HG02973 (cell line): Measurements from ENCODE around the gene MTHFD2L.
A peak's percentile ranks its signal among the peaks of the same experiment; 100 is the strongest.

Experiments
- ATAC-seq: cut with Tn5 transposase; IDR thresholded peaks from one replicate; pipeline ENCODE4 v1.9.1; 2021; ENCODE audit warnings: moderate library complexity; ENCODE audit not compliant: unreplicated experiment

Gene MTHFD2L

GRCh38 chr4:74294681-74295080 is 136.8 kb downstream of the MTHFD2L start:
- ATAC-seq = no peak

DNA sequence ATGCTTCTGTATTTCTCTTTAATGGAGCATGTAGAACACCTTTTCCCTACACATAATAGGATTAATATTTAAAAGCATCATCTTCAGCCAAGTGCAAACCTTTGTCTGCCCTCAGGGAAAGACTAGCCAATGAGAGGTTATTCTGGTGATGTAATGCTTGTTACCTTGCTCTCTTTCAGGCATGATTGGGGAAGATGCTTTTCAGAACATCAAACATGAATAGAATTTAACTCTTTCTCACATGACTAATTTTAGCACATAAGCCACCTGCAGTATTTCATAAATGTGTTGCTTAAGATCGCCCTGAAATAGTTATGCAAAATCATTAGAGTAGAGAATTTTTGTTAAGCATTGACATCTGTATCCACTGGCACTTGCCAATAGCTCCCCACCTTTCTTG is 139.6 kb downstream of the MTHFD2L start:
- no peak for ATAC-seq

GRCh38 chr4:74304095-74304625 is 146.2 kb downstream of the MTHFD2L start:
- no peak for ATAC-seq

DNA sequence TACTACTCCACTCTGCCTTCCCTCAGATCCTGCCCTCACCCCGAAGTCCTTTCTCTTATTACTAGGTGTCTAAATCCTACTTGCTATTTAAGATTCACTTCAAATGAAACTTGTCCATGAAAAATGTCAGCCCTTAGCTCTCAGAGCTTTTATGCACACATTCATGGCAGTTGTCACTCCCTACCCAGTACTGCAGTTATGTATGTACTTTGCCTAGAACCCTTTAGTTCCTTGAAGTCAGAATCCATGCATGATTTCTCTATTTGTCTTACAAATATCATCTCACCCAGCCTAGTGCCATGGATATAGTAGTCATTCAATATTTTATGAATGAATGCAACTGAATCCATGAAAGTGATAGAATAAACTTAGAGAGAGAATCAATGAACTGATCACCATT is 147.1 kb downstream of the MTHFD2L start:
- ATAC-seq = no peak

DNA sequence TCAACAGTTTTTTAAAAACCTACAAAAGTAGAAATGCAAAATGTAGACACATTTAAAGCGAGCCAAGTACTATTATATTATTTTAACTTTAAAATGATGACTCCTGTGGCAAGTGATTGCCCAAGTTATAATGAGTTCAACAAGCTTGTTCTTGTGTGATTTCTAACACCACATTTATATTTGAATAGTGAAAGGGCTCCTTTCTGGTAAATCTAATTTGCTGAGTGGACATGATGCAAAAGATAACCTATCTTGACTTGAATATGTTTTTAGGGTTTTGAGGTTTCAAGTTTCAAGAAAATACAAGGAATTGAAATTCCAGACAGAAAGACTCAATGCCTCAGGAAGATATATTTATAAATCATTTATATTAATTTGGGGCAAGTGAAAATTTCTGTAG is 149.3 kb downstream of the MTHFD2L start:
- no peak for ATAC-seq

GRCh38 chr4:74308215-74308614 is 150.3 kb downstream of the MTHFD2L start, which contains the start of gene EPGN:
Gene EPGN, plus strand, starts transcription at chr4:74308470. Its CDS starts 64 bp downstream, at chr4:74308534.
- no peak for ATAC-seq

DNA sequence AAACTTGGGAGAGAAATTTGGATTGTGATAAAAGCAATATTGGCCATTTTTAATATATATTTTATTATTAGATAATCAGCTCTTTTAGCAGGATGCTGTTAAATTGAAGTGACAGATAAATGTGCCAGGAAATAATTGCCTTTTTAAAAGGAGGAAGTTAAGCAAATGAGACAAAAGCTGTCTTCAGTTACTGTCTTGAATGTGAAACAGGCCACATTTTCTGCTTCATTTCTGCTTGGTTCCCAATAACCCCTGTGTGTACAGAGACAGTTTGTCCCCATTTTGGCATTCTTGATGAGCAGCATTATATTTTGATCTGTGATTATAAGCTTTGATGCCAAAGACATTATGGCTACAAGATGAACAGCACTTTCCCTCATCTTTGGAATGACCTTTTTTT is 151.3 kb downstream of the MTHFD2L start:
- no peak for ATAC-seq

- ATAC-seq = no peak
These were observed 153.9 kb downstream of the MTHFD2L start for GRCh38 chr4:74311696-74312313.

DNA sequence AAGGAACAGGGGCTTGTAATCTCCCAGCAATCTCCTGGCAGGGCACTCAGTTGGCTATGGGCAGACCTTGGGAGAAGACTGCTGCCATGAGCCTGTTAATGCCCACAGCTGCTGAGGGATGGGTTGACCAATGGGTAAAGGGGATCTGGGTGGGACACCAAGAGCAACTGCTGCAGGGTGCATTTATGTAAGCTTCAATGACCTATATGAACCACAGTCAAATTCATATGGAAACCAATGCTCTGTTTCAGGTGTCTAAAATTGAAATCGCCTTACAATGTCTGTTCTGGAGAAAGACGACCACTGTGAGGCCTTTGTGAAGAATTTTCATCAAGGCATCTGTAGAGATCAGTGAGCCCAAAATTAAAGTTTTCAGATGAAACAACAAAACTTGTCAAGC is 156.4 kb downstream of the MTHFD2L start:
- no peak for ATAC-seq

- ATAC-seq = no peak
These were observed 157.0 kb downstream of the MTHFD2L start for GRCh38 chr4:74314944-74315343.

- ATAC-seq = no peak
These were observed 157.5 kb downstream of the MTHFD2L start for GRCh38 chr4:74315376-74315775.

- no peak for ATAC-seq
These were observed 158.5 kb downstream of the MTHFD2L start for GRCh38 chr4:74316397-74316796.

DNA sequence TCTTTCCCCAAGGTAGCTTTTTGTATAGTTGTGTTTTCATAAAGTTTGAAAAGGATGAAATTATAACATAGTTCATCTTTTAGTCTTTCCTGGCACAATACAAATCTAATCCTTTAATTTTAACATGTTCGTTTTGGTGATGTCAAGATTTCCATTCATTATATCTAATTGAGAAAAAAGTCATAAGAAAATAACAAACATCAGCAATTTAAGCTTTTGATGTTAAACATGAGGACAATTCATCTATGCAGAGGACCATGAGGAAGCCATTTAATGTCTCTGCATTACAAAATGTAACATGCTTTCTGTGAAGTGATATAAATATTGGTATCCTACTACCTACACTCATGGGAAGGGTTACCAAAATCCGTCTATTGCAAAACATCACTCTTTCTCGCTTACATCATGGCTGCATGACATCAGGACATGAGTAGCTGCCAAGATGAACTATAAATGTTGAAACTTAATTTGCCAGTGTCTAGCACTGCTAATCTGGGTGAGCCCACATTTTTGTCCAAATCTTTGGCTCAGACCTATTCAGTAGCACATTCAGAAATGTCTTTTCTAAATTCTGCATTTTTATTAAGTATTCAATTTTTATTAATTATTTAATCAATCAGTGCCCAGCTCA is 159.8 kb downstream of the MTHFD2L start:
- ATAC-seq = no peak

DNA sequence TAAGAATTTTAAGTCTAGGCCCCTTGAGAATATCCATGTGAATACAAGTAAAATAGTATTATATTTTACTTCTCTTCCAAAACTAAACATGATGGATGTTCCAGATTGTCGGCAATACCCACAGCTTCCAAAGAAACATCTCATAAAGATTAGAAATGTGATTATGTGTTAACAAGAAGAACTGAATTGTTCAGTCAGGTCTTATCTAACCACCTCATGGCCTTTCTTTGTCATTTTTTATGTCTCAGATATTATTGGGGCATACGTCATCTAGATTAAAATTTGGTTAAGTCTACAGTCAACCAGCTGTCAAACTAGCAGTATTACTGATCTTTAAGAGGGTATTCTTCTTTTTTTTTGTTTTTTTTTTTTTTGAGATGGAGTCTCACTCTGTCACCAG is 160.4 kb downstream of the MTHFD2L start:
- ATAC-seq = no peak

- ATAC-seq = no peak
These were observed 161.6 kb downstream of the MTHFD2L start for GRCh38 chr4:74319470-74319869.

DNA sequence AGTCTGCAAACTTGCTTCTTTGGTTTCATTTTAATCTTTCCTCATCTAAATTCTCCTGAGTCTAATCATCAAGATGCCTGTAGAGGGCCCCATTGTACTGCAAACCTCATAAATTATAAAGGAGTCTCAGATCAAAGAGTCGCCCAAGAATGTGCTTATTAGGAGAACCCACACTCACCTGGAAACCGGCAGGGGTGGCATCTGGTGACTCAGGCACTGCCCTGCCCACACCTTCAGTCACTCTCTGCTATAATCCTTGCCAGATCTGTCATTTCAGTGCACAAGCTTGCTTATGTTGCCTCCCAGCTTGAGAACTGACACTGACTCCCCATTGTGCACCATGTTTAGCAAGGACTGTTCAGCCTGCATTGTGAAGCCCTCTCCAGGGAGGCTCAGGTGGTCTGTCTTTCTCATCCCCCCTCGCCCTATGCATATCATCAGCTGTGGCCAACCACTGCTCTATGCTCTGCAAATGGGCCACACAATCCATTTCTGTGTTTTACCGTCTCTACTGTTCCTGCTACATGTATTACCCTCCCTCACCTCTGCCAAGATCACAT is 162.7 kb downstream of the MTHFD2L start:
- ATAC-seq = peak; percentile 75

GRCh38 chr4:74322301-74322700 is 164.4 kb downstream of the MTHFD2L start:
- ATAC-seq = no peak

DNA sequence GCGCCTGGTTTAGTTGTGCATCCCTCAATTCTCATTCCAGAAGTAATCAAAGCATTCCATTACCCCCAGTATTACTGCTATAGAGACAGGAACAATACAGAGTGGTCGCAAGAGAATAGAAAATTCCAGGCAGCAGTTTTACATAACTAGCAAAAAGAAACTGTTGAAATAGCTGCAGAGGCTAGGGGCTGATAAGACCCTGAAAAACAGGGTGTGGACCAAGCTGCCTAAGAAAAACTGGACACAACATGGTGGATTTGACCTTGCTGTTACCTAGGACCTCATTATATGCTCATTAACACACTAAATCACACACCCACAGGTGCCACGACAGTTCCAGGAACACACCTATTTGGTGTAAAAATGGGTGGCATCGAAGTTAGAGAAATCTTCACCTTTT is 165.7 kb downstream of the MTHFD2L start:
- no peak for ATAC-seq

DNA sequence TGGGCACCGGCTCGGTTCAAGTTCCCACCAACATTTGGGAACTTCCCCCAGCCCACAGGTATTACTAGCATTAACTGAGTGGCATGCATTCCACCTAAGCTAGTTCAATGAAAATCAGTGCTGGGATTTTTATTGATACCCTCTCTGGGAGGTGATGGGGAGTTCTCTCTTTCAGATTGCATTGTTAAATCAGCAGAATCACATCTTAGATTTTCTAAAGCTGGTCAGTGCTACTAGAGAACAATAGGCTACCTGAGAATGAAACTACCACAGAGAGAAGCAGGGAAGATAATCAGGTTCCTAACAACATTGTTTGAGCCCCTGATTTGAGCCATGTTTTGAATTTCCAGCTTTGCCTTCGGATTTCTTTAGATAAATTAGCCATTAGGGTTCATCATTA is 166.3 kb downstream of the MTHFD2L start:
- no peak for ATAC-seq

DNA sequence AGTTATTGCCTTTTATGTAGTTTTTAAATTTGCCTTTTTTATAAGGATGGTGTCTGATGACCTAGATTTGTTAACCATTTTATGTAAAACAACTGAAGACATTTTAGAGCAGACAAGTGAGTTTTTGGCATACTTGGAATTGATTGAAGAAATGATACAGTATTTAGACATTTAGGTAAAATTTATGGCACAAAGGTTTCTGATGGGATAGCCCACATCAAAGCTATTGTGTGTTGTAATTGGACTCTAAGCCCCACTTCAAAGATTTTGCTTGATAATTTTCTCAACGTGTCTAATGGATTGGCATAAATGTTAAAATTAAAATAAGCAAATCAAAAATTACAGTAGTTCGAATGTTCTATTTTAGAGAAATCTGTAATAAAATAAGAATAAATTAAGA is 168.0 kb downstream of the MTHFD2L start:
- ATAC-seq = no peak

- no peak for ATAC-seq
These were observed 169.8 kb downstream of the MTHFD2L start for GRCh38 chr4:74327762-74328161.

DNA sequence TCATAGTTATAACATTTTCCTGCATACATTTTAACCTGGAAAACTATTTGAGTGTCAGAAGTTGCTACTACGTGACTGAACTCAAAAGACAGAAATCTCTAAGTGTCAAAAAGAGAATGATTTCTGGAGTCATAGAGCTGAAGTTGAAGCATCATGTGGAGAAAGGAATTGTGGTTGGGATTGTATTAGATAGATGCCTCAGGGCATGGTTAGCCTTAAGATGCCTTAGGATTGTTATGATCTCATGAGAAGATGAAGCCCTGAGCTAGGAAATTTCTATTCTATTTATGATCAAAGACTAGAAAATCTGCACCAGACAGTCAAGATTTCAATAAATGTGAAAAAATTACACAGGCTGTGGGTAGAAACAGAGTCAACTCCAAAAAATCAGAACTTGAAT is 170.6 kb downstream of the MTHFD2L start:
- ATAC-seq = no peak
